Sigmoid colon (tissue), 7 donors: ENCODE measurements around the gene ZACN. TPM values are rescaled to one million over a fixed set of nuclear protein-coding genes. Genes with fewer than 3 reads are reported as not detected.
A peak's percentile ranks its signal among the peaks of the same experiment; 100 is the strongest.

ENCODE experiments used
- DNase-seq: peaks from one replicate; pipeline ENCODE4 v3.0.0-alpha.2; 2019
- H3K27ac ChIP-seq, 4 donors: fragments of 200-600 bp; sonication (generic); one replicate each; pipeline ENCODE4 v1.5.1; 2016 to 2019; ENCODE audit warnings: mild to moderate bottlenecking in 1 of 4
- H3K27me3 ChIP-seq, 3 donors: fragments of 200-600 bp; sonication (generic); one replicate each; pipeline ENCODE4 v1.5.1; 2019; ENCODE audit warnings: mild to moderate bottlenecking in 1 of 3
- H3K36me3 ChIP-seq, 4 donors: fragments of 200-600 bp; sonication (generic); one replicate each; pipeline ENCODE4 v1.5.1; 2016 to 2019
- H3K4me1 ChIP-seq, 4 donors: fragments of 200-600 bp; sonication (generic); one replicate each; pipeline ENCODE4 v1.5.1; 2017 to 2019
- H3K4me3 ChIP-seq, 4 donors: fragments of 200-600 bp; sonication (generic); one replicate each; pipeline ENCODE4 v1.5.1; 2017 to 2019; ENCODE audit warnings: mild to moderate bottlenecking in 2 of 4, moderate library complexity in 1 of 4
- H3K9me3 ChIP-seq, 4 donors: fragments of 200-600 bp in 3 of 4; sonication (generic) in 3 of 4; one replicate each; pipeline versions ENCODE4 v1.5.1 to v1.6.1; 2013 to 2019
- EP300 ChIP-seq, 4 donors: sonication (generic); formaldehyde crosslinking; IDR thresholded peaks; one replicate each; pipeline ENCODE4 v1.6.1; 2017; ENCODE audit warnings: antibody characterized with exemption in 4 of 4
- POLR2A ChIP-seq, 2 donors: fragments of 450-650 bp; IDR thresholded peaks; one replicate each; pipeline ENCODE4 v1.6.1; 2016; ENCODE audit warnings: antibody characterized with exemption in 2 of 2, mild to moderate bottlenecking in 2 of 2, moderate library complexity in 2 of 2
- POLR2AphosphoS5 ChIP-seq, 4 donors: sonication (generic); formaldehyde crosslinking; IDR thresholded peaks; one replicate each; pipeline ENCODE4 v1.6.1; 2017; ENCODE audit warnings: antibody characterized with exemption in 4 of 4
- WGBS, 2 donors: extraction: QIAGEN DNeasy Blood & Tissue Kit; methylation state at CpG; one replicate each; pipeline ENCODE4 v1.1.7; 2013; 5-methylcytosine and 5-hydroxymethylcytosine counted together
- intact Hi-C: fragments of 100-400 bp; cut with DNase I; formaldehyde crosslinking; loops from one replicate; pipeline ENCODE4 v1.15.1; 2023
- polyA plus RNA-seq, 3 donors: library from polyadenylated mRNA; stranded (reverse); fragments of 200-250 nt; gene quantifications; one replicate each; pipeline ENCODE4 v1.2.3, GENCODE V29; 2013
- total RNA-seq, 4 donors: library from RNA; depleted of rRNA; stranded (reverse); fragments of >200 nt; gene quantifications; one replicate each; pipeline ENCODE4 v1.1.0, GENCODE V29; 2016
- TF ChIP-seq, protein P1 (sequence below), 4 experiments: fragments of 450-650 bp in 3 of 4; fragments of 200-600 bp in 1 of 4; IDR thresholded peaks; one replicate each; pipeline ENCODE4 v1.5.1; 2016 to 2019; ENCODE audit warnings: antibody characterized with exemption in 4 of 4, mild to moderate bottlenecking in 3 of 4, moderate library complexity in 2 of 4
- donor health status: healthy with polysubstance abuse.
- donor health status: Bipolar disorder and iron deficiency.
- donor health status: healthy.

Gene ZACN
- total RNA-seq (1 to 10 TPM in 2 of 4 donors, under 1 TPM in 2; 0.16 to 3.5 (median 0.81) TPM), polyA plus RNA-seq (1 to 10 TPM; 1.2 to 1.3 (median 1.2) TPM)

DNA sequence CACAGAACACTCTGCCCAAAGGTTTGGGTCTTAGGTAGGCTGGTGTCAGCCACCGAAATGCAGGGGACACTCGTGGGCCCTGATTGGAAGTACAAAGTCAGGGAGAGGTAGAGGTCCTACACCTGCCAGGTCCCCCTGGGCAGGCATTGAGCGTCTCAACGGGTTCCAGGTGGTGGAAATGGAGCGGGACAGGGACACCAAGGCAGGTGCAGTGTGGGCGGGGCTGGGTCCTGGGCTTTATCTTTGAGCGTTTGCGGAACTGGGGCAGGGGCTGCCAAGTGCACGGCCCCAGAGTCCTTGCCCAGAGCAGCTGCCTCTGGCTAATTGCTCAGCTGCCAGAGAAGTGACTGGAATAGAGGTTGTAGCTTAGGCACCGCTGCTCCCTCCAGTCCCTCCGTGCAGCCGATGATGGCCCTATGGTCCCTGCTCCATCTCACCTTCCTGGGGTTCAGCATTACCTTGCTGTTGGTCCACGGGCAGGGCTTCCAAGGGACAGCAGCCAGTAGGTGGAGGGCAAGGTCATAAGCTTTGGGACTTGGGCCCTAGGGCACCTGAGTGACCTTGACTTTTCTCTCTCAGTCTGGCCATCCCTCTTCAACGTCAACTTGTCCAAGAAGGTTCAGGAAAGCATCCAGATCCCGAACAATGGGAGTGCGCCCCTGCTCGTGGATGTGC is at the start of gene ZACN:
ZACN (plus strand) TSS at position 323 of the 675 bp plus-strand sequence; CDS start at position 406, 83 bp downstream.
- Histone ChIP-seq H3K36me3 (peaks cover 0 to 18% (median 10%) of the 10 kb centered on the region in 4 donors), H3K9me3 (no peaks in the 10 kb centered on the region), H3K4me3 (no peak within 1 kb of the TSS), H3K4me1 (peaks cover 0 to 50% (median 47%) of the 10 kb centered on the region in 4 donors), H3K27ac (no peak within 1 kb of the TSS), H3K27me3 (peaks cover 36 to 64% (median 52%) of the 10 kb centered on the region in 3 donors)
- DNase-seq = no peak
- intact Hi-C loops = loop anchor here (10.0 kb wide), 1 partner anchor 174 kb away; the partner anchor contains the start of gene MRPL38
- TF ChIP-seq, protein P1, sequence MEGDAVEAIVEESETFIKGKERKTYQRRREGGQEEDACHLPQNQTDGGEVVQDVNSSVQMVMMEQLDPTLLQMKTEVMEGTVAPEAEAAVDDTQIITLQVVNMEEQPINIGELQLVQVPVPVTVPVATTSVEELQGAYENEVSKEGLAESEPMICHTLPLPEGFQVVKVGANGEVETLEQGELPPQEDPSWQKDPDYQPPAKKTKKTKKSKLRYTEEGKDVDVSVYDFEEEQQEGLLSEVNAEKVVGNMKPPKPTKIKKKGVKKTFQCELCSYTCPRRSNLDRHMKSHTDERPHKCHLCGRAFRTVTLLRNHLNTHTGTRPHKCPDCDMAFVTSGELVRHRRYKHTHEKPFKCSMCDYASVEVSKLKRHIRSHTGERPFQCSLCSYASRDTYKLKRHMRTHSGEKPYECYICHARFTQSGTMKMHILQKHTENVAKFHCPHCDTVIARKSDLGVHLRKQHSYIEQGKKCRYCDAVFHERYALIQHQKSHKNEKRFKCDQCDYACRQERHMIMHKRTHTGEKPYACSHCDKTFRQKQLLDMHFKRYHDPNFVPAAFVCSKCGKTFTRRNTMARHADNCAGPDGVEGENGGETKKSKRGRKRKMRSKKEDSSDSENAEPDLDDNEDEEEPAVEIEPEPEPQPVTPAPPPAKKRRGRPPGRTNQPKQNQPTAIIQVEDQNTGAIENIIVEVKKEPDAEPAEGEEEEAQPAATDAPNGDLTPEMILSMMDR (IDR thresholded peaks at IDR 0.05) = no peak
- TF ChIP-seq EP300 (IDR thresholded peaks at IDR 0.05) (no peak), POLR2A (IDR thresholded peaks at IDR 0.05) (no peak), POLR2AphosphoS5 (IDR thresholded peaks at IDR 0.05) (no peak)
- 45 to 66% methylated on average over 17 of the region's 17 CpGs for WGBS, 2 donors

DNA sequence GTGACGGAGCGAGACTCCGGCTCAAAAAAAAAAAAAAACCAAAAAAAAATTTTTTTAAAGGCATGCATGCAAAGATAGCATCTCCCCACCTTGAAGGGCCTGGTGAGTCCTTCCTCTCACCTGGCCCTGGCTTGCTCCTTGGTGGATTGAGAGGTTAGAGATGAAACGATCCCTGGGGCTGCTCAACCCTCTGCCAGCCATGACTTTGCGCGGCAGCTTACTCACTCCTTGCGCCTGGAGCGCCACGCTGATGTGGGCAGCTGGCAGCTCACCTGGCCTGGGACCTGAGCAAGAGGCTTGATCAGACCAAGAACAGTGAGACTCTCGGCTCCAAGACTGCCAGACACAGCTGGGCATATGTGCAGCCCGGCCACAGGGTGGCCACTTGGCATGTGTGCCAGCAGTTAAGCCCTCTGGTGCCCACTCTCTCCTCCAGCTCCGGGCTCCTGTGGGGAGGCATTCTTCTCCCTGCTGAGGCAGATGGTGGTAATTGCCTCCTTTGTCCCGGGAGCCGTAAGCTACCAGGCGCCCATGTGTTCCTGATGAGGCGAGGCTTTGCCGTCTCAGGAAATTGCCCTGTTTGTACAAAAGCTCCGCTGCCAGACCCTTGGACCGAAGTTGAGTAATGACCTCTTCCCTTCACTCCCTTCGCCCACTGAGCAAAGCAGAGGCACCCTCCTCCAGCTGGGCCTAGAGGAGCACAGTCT is 46.8 kb upstream of the ZACN start:
- WGBS, 2 donors = 55 to 83% methylated on average over 20 of the region's 20 CpGs
- no peaks in the 10 kb centered on the region for H3K36me3 ChIP-seq
- no peak for TF ChIP-seq EP300 (IDR thresholded peaks at IDR 0.05)
- TF ChIP-seq, protein P1 (IDR thresholded peaks at IDR 0.05) = peak in 1 of 4 experiments; percentile 9
- no peak for TF ChIP-seq POLR2AphosphoS5 (IDR thresholded peaks at IDR 0.05)
- TF ChIP-seq POLR2A (IDR thresholded peaks at IDR 0.05) = no peak
- intact Hi-C loops = no loop called here
- no peak overlapping the region for H3K4me3 ChIP-seq
- peak overlapping the region in 2 of 4 donors; percentile 87 to 92 for H3K27ac ChIP-seq
- no peaks in the 10 kb centered on the region for H3K27me3 ChIP-seq
- no peak for DNase-seq
- H3K4me1 ChIP-seq = peaks cover 0 to 61% (median 49%) of the 10 kb centered on the region in 4 donors
- H3K9me3 ChIP-seq = no peaks in the 10 kb centered on the region

DNA sequence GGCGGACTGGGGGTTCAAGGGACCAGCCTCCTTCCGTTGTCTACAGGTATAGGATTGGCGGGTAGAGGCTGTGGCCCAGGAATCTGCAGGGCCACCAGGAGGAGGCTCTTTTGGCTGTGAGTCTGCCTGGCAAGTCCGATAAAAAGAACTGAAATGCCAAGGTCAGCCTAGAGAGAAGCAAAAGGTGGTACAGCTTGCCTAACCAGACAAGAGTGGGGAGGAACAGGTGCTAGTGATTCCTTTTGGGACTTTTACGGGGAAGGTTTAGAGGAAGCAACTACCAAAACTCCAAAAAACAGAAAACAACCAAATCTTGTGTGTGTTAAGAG is 46.2 kb upstream of the ZACN start:
- 90 to 92% methylated on average over 5 of the region's 5 CpGs for WGBS, 2 donors
- H3K4me3 ChIP-seq = no peak overlapping the region
- H3K36me3 ChIP-seq = no peaks in the 10 kb centered on the region
- TF ChIP-seq EP300 (IDR thresholded peaks at IDR 0.05) (no peak), POLR2A (IDR thresholded peaks at IDR 0.05) (no peak), POLR2AphosphoS5 (IDR thresholded peaks at IDR 0.05) (no peak)
- TF ChIP-seq, protein P1 (IDR thresholded peaks at IDR 0.05) = no peak
- intact Hi-C loops = no loop called here
- DNase-seq = no peak
- no peaks in the 10 kb centered on the region for H3K27me3 ChIP-seq
- peak overlapping the region in 3 of 4 donors; percentile 86 to 92 (median 87) for H3K27ac ChIP-seq
- H3K4me1 ChIP-seq = peaks cover 0 to 67% (median 54%) of the 10 kb centered on the region in 4 donors
- H3K9me3 ChIP-seq = no peaks in the 10 kb centered on the region

DNA sequence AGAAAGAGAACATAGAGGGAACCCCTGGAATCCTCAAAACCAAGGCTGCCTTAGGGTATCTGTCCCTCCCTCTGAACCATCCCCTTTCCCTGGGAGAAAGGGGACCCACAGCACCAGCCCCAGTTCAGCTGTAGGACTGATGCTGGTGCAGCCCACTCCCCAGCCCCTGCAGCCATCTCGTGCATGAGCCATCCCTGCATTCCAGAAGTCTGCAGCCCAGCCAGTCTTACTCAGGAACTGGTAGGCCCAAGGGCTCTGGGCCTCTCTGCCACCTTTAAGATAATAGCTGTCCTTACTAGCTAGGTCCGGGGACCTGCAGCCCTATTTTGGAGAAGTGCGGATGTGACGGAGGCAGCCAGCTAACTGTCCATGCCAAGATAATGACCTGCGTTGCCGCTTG is 45.8 kb upstream of the ZACN start:
- H3K9me3 ChIP-seq = no peaks in the 10 kb centered on the region
- no peak overlapping the region for H3K4me3 ChIP-seq
- no peaks in the 10 kb centered on the region for H3K27me3 ChIP-seq
- TF ChIP-seq EP300 (IDR thresholded peaks at IDR 0.05) = no peak
- TF ChIP-seq, protein P1 (IDR thresholded peaks at IDR 0.05) = no peak
- no peak for TF ChIP-seq POLR2AphosphoS5 (IDR thresholded peaks at IDR 0.05)
- no peak for TF ChIP-seq POLR2A (IDR thresholded peaks at IDR 0.05)
- peaks cover 0 to 70% (median 58%) of the 10 kb centered on the region in 4 donors for H3K4me1 ChIP-seq
- peak overlapping the region in 3 of 4 donors; percentile 86 to 92 (median 87) for H3K27ac ChIP-seq
- no peak for DNase-seq
- intact Hi-C loops = no loop called here
- no peaks in the 10 kb centered on the region for H3K36me3 ChIP-seq
- WGBS, 2 donors = 97% methylated on average over 6 of the region's 6 CpGs
